Bronchial epithelial cell (primary cell): Measurements from ENCODE around the gene MCRIP2. TPM values are rescaled to one million over a fixed set of nuclear protein-coding genes. Genes with fewer than 3 reads are reported as not detected.

Experiments
- DNase-seq: peaks from one replicate; pipeline ENCODE4 v3.0.0-alpha.2; 2010; ENCODE audit warnings: low read depth
- FAIRE-seq: peaks from 2 replicates; lab custom pipeline; 2011; peaks lifted over from hg19 to GRCh38; lab: Jason Lieb, UNC
- H3K27me3 ChIP-seq: 2 replicates; pipeline ENCODE4 v1.5.1; 2011; ENCODE audit warnings: low read length; ENCODE audit not compliant: control insufficient read depth, insufficient read depth
- H3K36me3 ChIP-seq: 2 replicates; pipeline ENCODE4 v1.5.1; 2011; ENCODE audit warnings: low read length; ENCODE audit not compliant: control insufficient read depth, insufficient read depth
- H3K4me3 ChIP-seq: 2 replicates; pipeline ENCODE4 v1.5.1; 2011; ENCODE audit warnings: mild to moderate bottlenecking, low read depth, low read length, control low read depth
- total RNA-seq: library from RNA; depleted of rRNA; stranded (reverse); fragments of >200 nt; gene quantifications from 2 replicates; pipeline ENCODE4 v1.2.1, GENCODE V29; 2014
- TF ChIP-seq, protein P1 (sequence below): IDR thresholded peaks from 2 replicates; pipeline ENCODE4 v1.5.1; 2011; ENCODE audit warnings: mild to moderate bottlenecking, moderate library complexity, low read length, control low read depth, inconsistent platforms; ENCODE audit not compliant: insufficient read depth, severe bottlenecking

MCRIP2 gene
- total RNA-seq, 1 donor from 2014 or later = 45.0 TPM

- peak overlapping the region; percentile 91 for H3K4me3 ChIP-seq
- TF ChIP-seq, protein P1, sequence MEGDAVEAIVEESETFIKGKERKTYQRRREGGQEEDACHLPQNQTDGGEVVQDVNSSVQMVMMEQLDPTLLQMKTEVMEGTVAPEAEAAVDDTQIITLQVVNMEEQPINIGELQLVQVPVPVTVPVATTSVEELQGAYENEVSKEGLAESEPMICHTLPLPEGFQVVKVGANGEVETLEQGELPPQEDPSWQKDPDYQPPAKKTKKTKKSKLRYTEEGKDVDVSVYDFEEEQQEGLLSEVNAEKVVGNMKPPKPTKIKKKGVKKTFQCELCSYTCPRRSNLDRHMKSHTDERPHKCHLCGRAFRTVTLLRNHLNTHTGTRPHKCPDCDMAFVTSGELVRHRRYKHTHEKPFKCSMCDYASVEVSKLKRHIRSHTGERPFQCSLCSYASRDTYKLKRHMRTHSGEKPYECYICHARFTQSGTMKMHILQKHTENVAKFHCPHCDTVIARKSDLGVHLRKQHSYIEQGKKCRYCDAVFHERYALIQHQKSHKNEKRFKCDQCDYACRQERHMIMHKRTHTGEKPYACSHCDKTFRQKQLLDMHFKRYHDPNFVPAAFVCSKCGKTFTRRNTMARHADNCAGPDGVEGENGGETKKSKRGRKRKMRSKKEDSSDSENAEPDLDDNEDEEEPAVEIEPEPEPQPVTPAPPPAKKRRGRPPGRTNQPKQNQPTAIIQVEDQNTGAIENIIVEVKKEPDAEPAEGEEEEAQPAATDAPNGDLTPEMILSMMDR = no peak
- peaks cover 3% of the 10 kb centered on the region for H3K36me3 ChIP-seq
- no peak for FAIRE-seq
- DNase-seq = no peak
- H3K27me3 ChIP-seq = no peaks in the 10 kb centered on the region
Observed at GRCh38 chr16:637081-638018, 4.3 kb upstream of the MCRIP2 start.

GRCh38 chr16:638034-638543 lies 3.5 kb upstream of the MCRIP2 start:
- no peak for FAIRE-seq
- Histone ChIP-seq H3K36me3 (peaks cover 3% of the 10 kb centered on the region), H3K27me3 (no peaks in the 10 kb centered on the region), H3K4me3 (no peak overlapping the region)
- DNase-seq = no peak
- TF ChIP-seq, protein P1 = no peak

- H3K27me3 ChIP-seq = no peaks in the 10 kb centered on the region
- no peak overlapping the region for H3K4me3 ChIP-seq
- DNase-seq (no peak), FAIRE-seq (no peak)
- peaks cover 2% of the 10 kb centered on the region for H3K36me3 ChIP-seq
- TF ChIP-seq, protein P1 = no peak
Observed at GRCh38 chr16:638836-639235, 2.8 kb upstream of the MCRIP2 start.

- FAIRE-seq (no peak), DNase-seq (no peak)
- TF ChIP-seq, protein P1 = no peak
- Histone ChIP-seq H3K27me3 (no peaks in the 10 kb centered on the region), H3K36me3 (no peaks in the 10 kb centered on the region), H3K4me3 (no peak overlapping the region)
Observed at GRCh38 chr16:640614-641013, 1.0 kb upstream of the MCRIP2 start.

- FAIRE-seq = no peak
- Histone ChIP-seq H3K36me3 (peaks cover under 1% of the 10 kb centered on the region), H3K27me3 (no peaks in the 10 kb centered on the region), H3K4me3 (peak overlapping the region; percentile 58)
- DNase-seq = no peak
- TF ChIP-seq, protein P1 = no peak
Observed at GRCh38 chr16:642189-643049, 791 bp downstream of the MCRIP2 start.
